IMR-90 (cell line): ENCODE data around the gene CHN2. TPM values are rescaled to one million over a fixed set of nuclear protein-coding genes. Genes with fewer than 3 reads are reported as not detected.

Source experiments
- ATAC-seq: fragments of 200-7000 bp; cut with Tn5 transposase; 2 replicates; pipeline ENCODE4 v1.9.1; 2020; ENCODE audit warnings: low read depth, mild to moderate bottlenecking, moderate library complexity
- BruUV-seq: library from RNA; stranded (reverse); fragments of 400-500 nt; replicated peaks from 2 replicates; lab custom pipeline; 2021; lab: Mats Ljungman, UMichigan
- CTCF ChIA-PET: fragments of 300-600 bp; formaldehyde crosslinking; extraction: SDS; loops from one replicate; lab custom pipeline; 2021; ENCODE audit warnings: antibody characterized with exemption; lab: Yijun Ruan, JAX
- POLR2A ChIA-PET: fragments of 300-600 bp; sonication (Branson Sonifier 250); formaldehyde crosslinking; loops from one replicate; lab custom pipeline; 2022; ENCODE audit warnings: antibody characterized with exemption; ENCODE audit not compliant: unreplicated experiment; lab: Charles Lee
- DNase-seq: peaks from one replicate; pipeline ENCODE4 v3.0.0; 2013
- H2AFZ ChIP-seq: replicated peaks from 2 replicates; pipeline ENCODE3; 2013; ENCODE audit warnings: low read length, mild to moderate bottlenecking; ENCODE audit not compliant: poor library complexity
- H2AK5ac ChIP-seq: 2 replicates; pipeline ENCODE4 v1.6.1; 2013; ENCODE audit warnings: low read depth, low read length, inconsistent platforms
- H2AK9ac ChIP-seq: replicated peaks from 2 replicates; pipeline ENCODE3; 2013; ENCODE audit warnings: mild to moderate bottlenecking, low read depth, low read length, moderate library complexity; ENCODE audit not compliant: poor library complexity
- H2BK120ac ChIP-seq: 2 replicates; pipeline ENCODE4 v1.6.1; 2013; ENCODE audit warnings: low read depth, low read length, inconsistent platforms
- H2BK15ac ChIP-seq: 3 replicates; pipeline ENCODE4 v1.6.1; 2013; ENCODE audit warnings: low read depth, low read length, inconsistent platforms
- H2BK20ac ChIP-seq: 2 replicates; pipeline ENCODE4 v1.6.1; 2013; ENCODE audit warnings: low read depth, mild to moderate bottlenecking, inconsistent platforms, low read length, moderate library complexity
- H2BK5ac ChIP-seq: 2 replicates; pipeline ENCODE4 v1.6.1; 2013; ENCODE audit warnings: mild to moderate bottlenecking, low read depth, low read length, inconsistent platforms; ENCODE audit not compliant: poor library complexity, severe bottlenecking
- H3K14ac ChIP-seq: replicated peaks from 2 replicates; pipeline ENCODE4 v1.6.1; 2013; ENCODE audit warnings: low read depth, low read length, inconsistent platforms
- H3K18ac ChIP-seq: 2 replicates; pipeline ENCODE4 v1.6.1; 2013; ENCODE audit warnings: low read depth, low read length, control low read depth
- H3K23ac ChIP-seq: 2 replicates; pipeline ENCODE4 v1.6.1; 2013; ENCODE audit warnings: low read depth, low read length, inconsistent platforms
- H3K27ac ChIP-seq: 2 replicates; pipeline ENCODE4 v1.5.1; 2013; ENCODE audit warnings: mild to moderate bottlenecking, control low read depth, low read length; ENCODE audit not compliant: insufficient read depth
- H3K27me3 ChIP-seq: 2 replicates; pipeline ENCODE4 v1.6.1; 2013; ENCODE audit warnings: low read length; ENCODE audit not compliant: control insufficient read depth, insufficient read depth
- H3K36me3 ChIP-seq: 2 replicates; pipeline ENCODE4 v1.6.1; 2013; ENCODE audit warnings: low read length, mixed read lengths; ENCODE audit not compliant: control insufficient read depth, insufficient read depth
- H3K4ac ChIP-seq: 2 replicates; pipeline ENCODE4 v1.6.1; 2013; ENCODE audit warnings: low read depth, low read length, inconsistent platforms
- H3K4me1 ChIP-seq: 2 replicates; pipeline ENCODE4 v1.6.1; 2013; ENCODE audit warnings: low read length, mixed read lengths; ENCODE audit not compliant: control insufficient read depth, insufficient read depth
- H3K4me2 ChIP-seq: 2 replicates; pipeline ENCODE4 v1.6.1; 2013; ENCODE audit warnings: low read depth, mild to moderate bottlenecking, control low read depth, low read length, moderate library complexity
- H3K4me3 ChIP-seq: 2 replicates; pipeline ENCODE4 v1.5.1; 2013; ENCODE audit warnings: low read depth, mild to moderate bottlenecking, control low read depth, low read length, moderate library complexity; ENCODE audit not compliant: insufficient read depth
- H3K56ac ChIP-seq: 2 replicates; pipeline ENCODE4 v1.6.1; 2013; ENCODE audit warnings: low read length, inconsistent platforms; ENCODE audit not compliant: insufficient read depth; ENCODE audit errors: extremely low read depth
- H3K79me1 ChIP-seq, 2 experiments: 2 replicates each; pipeline ENCODE4 v1.6.1; 2013; ENCODE audit warnings: low read length in 2 of 2, inconsistent platforms in 1 of 2, low read depth in 1 of 2
- H3K9ac ChIP-seq: 2 replicates; pipeline ENCODE4 v1.6.1; 2013; ENCODE audit warnings: low read depth, low read length, control low read depth
- H3K9me1 ChIP-seq: 2 replicates; pipeline ENCODE4 v1.6.1; 2013; ENCODE audit warnings: low read length, inconsistent platforms; ENCODE audit not compliant: insufficient read depth
- H3K9me3 ChIP-seq: 2 replicates; pipeline ENCODE4 v1.6.1; 2013; ENCODE audit warnings: low read length; ENCODE audit not compliant: control insufficient read depth, insufficient read depth
- H4K20me1 ChIP-seq: 2 replicates; pipeline ENCODE4 v1.6.1; 2013; ENCODE audit warnings: low read length, inconsistent platforms; ENCODE audit not compliant: insufficient read depth
- H4K5ac ChIP-seq: 2 replicates; pipeline ENCODE4 v1.6.1; 2013; ENCODE audit warnings: mild to moderate bottlenecking, low read depth, low read length, control low read depth
- H4K8ac ChIP-seq, 2 experiments: 2 replicates each; pipeline ENCODE4 v1.6.1; 2013; ENCODE audit warnings: low read depth in 2 of 2, low read length in 2 of 2, control low read depth in 1 of 2, inconsistent platforms in 1 of 2
- H4K91ac ChIP-seq: 2 replicates; pipeline ENCODE4 v1.6.1; 2013; ENCODE audit warnings: low read depth, low read length, inconsistent platforms; ENCODE audit not compliant: insufficient read depth
- BHLHE40 ChIP-seq: fragments of 150-350 bp; IDR thresholded peaks from 2 replicates; pipeline ENCODE4 v1.6.1; 2016; ENCODE audit warnings: mild to moderate bottlenecking, low read depth, low read length
- CEBPB ChIP-seq: IDR thresholded peaks from 2 replicates; pipeline ENCODE4 v1.6.1; 2012; ENCODE audit warnings: low read depth, low read length, improper control_type of control experiment
- CHD1 ChIP-seq: IDR thresholded peaks from 2 replicates; pipeline ENCODE4 v1.6.1; 2012; ENCODE audit warnings: low read depth, low read length, improper control_type of control experiment
- FOS ChIP-seq: fragments of 150-350 bp; IDR thresholded peaks from 2 replicates; pipeline ENCODE4 v1.6.1; 2016; ENCODE audit warnings: low read depth, low read length
- MAFK ChIP-seq: IDR thresholded peaks from 2 replicates; pipeline ENCODE4 v1.6.1; 2012; ENCODE audit warnings: low read depth, low read length, improper control_type of control experiment
- MXI1 ChIP-seq: IDR thresholded peaks from 2 replicates; pipeline ENCODE4 v1.6.1; 2012; ENCODE audit warnings: low read depth, mild to moderate bottlenecking, low read length, moderate library complexity, borderline replicate concordance
- POLR2A ChIP-seq: IDR thresholded peaks from 2 replicates; pipeline ENCODE4 v1.6.1; 2012; ENCODE audit warnings: mild to moderate bottlenecking, low read depth, low read length
- RAD21 ChIP-seq: IDR thresholded peaks from 2 replicates; pipeline ENCODE4 v1.6.1; 2012; ENCODE audit warnings: low read length, improper control_type of control experiment
- RCOR1 ChIP-seq: IDR thresholded peaks from 2 replicates; pipeline ENCODE4 v1.6.1; 2012; ENCODE audit warnings: mild to moderate bottlenecking, low read length, improper control_type of control experiment; ENCODE audit not compliant: insufficient replicate concordance
- RFX5 ChIP-seq: IDR thresholded peaks from 2 replicates; pipeline ENCODE4 v1.8.0; 2012; ENCODE audit warnings: low read depth, mild to moderate bottlenecking, low read length, moderate library complexity
- SMC3 ChIP-seq: fragments of 150-350 bp; IDR thresholded peaks from 2 replicates; pipeline ENCODE4 v1.6.1; 2016; ENCODE audit warnings: low read depth, mild to moderate bottlenecking, antibody characterized with exemption, low read length, moderate library complexity
- WGBS, 2 experiments: methylation state at CpG; one replicate each; pipeline versions ENCODE4 v1.1.5 to v1.1.7; 2013; ENCODE audit warnings: missing lambda C conversion rate in 2 of 2; ENCODE audit not compliant: insufficient read length in 1 of 2; ENCODE audit errors: extremely low coverage in 2 of 2; 5-methylcytosine and 5-hydroxymethylcytosine counted together
- dilution Hi-C: fragments of 300-500 bp; cut with HindIII; formaldehyde crosslinking; loops from one replicate; pipeline ENCODE4 v1.14.3; 2018; ENCODE audit warnings: low sequenced_read_pairs; ENCODE audit not compliant: unreplicated experiment
- in situ Hi-C: fragments of 300-500 bp; cut with MboI; formaldehyde crosslinking; loops from 3 replicates; pipeline ENCODE4 v1.14.3; 2019; ENCODE audit warnings: low sequenced_read_pairs, inconsistent platforms, mixed read lengths
- intact Hi-C: fragments of 100-400 bp; cut with micrococcal nuclease; formaldehyde crosslinking; loops from 2 replicates; pipeline ENCODE4 v1.10.0; 2022
- polyA plus RNA-seq, 3 experiments: library from polyadenylated mRNA; depleted of rRNA; stranded (reverse); fragments of >200 nt; gene quantifications; 2 replicates each; pipeline ENCODE4 v1.2.3, GENCODE V29; 2012; ENCODE audit warnings: low replicate concordance in 1 of 3
- total RNA-seq: library from RNA; depleted of rRNA; stranded (reverse); fragments of >200 nt; gene quantifications from 2 replicates; pipeline ENCODE4 v1.2.3, GENCODE V29; 2012
- TF ChIP-seq, protein P1 (sequence below): conservative IDR thresholded peaks from 2 replicates; pipeline ENCODE4 v1.5.1; 2012; ENCODE audit warnings: mild to moderate bottlenecking, low read depth, low read length, improper control_type of control experiment
- TF ChIP-seq, protein P2 (sequence below): fragments of 150-350 bp; IDR thresholded peaks from 2 replicates; pipeline ENCODE4 v1.6.1; 2017; ENCODE audit warnings: mild to moderate bottlenecking, antibody characterized with exemption, low read length, low read depth

The CHN2 gene
- total and polyA plus RNA-seq, 2 of the 4 experiments (the other 2 are of a cell fraction): not detected

DNA sequence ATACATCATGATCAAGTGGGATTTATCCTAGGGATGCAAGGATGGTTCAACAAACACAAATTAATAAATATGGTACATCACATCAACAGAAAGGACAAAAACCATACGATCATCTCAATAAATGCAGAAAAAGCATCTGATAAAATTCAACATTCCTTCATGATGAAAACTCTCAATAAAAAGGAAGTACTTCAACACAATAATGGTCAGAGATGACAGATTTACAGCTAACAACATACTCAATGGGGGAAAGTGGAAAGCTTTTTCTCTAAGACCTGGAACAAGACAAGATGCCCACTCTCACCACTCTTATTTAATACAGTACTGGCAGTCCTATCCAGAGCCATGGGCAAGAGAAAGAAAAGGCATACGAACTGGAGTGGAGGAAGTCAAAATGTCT is 329.2 kb downstream of the CHN2 start:
- dilution Hi-C loops: no loop called here
- no peak overlapping the region for H4K91ac ChIP-seq
- ChIA-PET POLR2A (no interaction called here), CTCF (no interaction called here)
- no peak overlapping the region for H2BK20ac ChIP-seq
- no peaks in the 10 kb centered on the region for H4K20me1 ChIP-seq
- H3K27ac ChIP-seq: no peak overlapping the region
- no peak for TF ChIP-seq MAFK
- TF ChIP-seq BHLHE40: no peak
- no peak for TF ChIP-seq RFX5
- TF ChIP-seq RCOR1: no peak
- TF ChIP-seq FOS: no peak
- no peak for TF ChIP-seq POLR2A
- TF ChIP-seq, protein P1, sequence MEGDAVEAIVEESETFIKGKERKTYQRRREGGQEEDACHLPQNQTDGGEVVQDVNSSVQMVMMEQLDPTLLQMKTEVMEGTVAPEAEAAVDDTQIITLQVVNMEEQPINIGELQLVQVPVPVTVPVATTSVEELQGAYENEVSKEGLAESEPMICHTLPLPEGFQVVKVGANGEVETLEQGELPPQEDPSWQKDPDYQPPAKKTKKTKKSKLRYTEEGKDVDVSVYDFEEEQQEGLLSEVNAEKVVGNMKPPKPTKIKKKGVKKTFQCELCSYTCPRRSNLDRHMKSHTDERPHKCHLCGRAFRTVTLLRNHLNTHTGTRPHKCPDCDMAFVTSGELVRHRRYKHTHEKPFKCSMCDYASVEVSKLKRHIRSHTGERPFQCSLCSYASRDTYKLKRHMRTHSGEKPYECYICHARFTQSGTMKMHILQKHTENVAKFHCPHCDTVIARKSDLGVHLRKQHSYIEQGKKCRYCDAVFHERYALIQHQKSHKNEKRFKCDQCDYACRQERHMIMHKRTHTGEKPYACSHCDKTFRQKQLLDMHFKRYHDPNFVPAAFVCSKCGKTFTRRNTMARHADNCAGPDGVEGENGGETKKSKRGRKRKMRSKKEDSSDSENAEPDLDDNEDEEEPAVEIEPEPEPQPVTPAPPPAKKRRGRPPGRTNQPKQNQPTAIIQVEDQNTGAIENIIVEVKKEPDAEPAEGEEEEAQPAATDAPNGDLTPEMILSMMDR: no peak
- no peak for TF ChIP-seq SMC3
- no peak for TF ChIP-seq CEBPB
- no peak for TF ChIP-seq CHD1
- TF ChIP-seq MXI1: no peak
- TF ChIP-seq, protein P2, sequence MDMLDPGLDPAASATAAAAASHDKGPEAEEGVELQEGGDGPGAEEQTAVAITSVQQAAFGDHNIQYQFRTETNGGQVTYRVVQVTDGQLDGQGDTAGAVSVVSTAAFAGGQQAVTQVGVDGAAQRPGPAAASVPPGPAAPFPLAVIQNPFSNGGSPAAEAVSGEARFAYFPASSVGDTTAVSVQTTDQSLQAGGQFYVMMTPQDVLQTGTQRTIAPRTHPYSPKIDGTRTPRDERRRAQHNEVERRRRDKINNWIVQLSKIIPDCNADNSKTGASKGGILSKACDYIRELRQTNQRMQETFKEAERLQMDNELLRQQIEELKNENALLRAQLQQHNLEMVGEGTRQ: no peak
- TF ChIP-seq RAD21: no peak
- H3K9me3 ChIP-seq: peaks cover 2% of the 10 kb centered on the region
- no peak overlapping the region for H2BK15ac ChIP-seq
- WGBS, 2 experiments: no CpG with 5 or more reads among the region's 2 CpGs
- no peak overlapping the region for H3K4me3 ChIP-seq
- H4K8ac ChIP-seq: no peak overlapping the region
- H3K18ac ChIP-seq: no peak overlapping the region
- H3K27me3 ChIP-seq: no peaks in the 10 kb centered on the region
- no peak overlapping the region for H3K4ac ChIP-seq
- H3K9me1 ChIP-seq: no peaks in the 10 kb centered on the region
- no peak overlapping the region for H4K5ac ChIP-seq
- no peaks in the 10 kb centered on the region for H3K36me3 ChIP-seq
- H3K23ac ChIP-seq: no peak overlapping the region
- BruUV-seq: no TSS peak
- H2AK5ac ChIP-seq: no peak overlapping the region
- no peak overlapping the region for H3K9ac ChIP-seq
- H2AFZ ChIP-seq: no peak overlapping the region
- no peaks in the 10 kb centered on the region for H3K4me1 ChIP-seq
- no peak overlapping the region for H2BK120ac ChIP-seq
- in situ Hi-C loops: no loop called here
- H2AK9ac ChIP-seq: no peak overlapping the region
- ATAC-seq (no peak), DNase-seq (no peak)
- no peak overlapping the region for H3K4me2 ChIP-seq
- H3K14ac ChIP-seq: no peak overlapping the region
- H3K79me1 ChIP-seq: no peaks in the 10 kb centered on the region
- intact Hi-C loops: no loop called here
- no peak overlapping the region for H2BK5ac ChIP-seq
- H3K56ac ChIP-seq: no peak overlapping the region
